Calu3 (cell line): ENCODE results near the gene CFAP97D2. TPM values are rescaled to one million over a fixed set of nuclear protein-coding genes. Genes with fewer than 3 reads are reported as not detected.
"Not testable (repeated sequence)": the region's sequence is repeated elsewhere in the genome, so short reads cannot be mapped to it uniquely, and the experiment has no call there.

Experiments
- BruUV-seq: library from RNA; stranded (reverse); fragments of 400-500 nt; replicated peaks from 2 replicates; lab custom pipeline; 2021; lab: Mats Ljungman, UMichigan
- CTCF ChIA-PET: fragments of 300-600 bp; sonication (Branson Sonifier 250); formaldehyde crosslinking; loops from one replicate; lab custom pipeline; 2022; ENCODE audit warnings: antibody characterized with exemption; lab: Charles Lee
- DNase-seq: peaks from one replicate; pipeline ENCODE4 v3.0.0; 2022
- H3K27ac Mint-ChIP-seq: one replicate; pipeline ENCODE4 v1.8.0; 2022; ENCODE audit warnings: mixed read lengths; ENCODE audit not compliant: unreplicated experiment
- H3K27me3 Mint-ChIP-seq: one replicate; pipeline ENCODE4 v1.8.0; 2022; ENCODE audit warnings: mixed read lengths; ENCODE audit not compliant: unreplicated experiment
- H3K36me3 Mint-ChIP-seq: one replicate; pipeline ENCODE4 v1.8.0; 2022; ENCODE audit warnings: mild to moderate bottlenecking, moderate library complexity, mixed read lengths; ENCODE audit not compliant: insufficient read depth, unreplicated experiment
- H3K4me1 Mint-ChIP-seq: one replicate; pipeline ENCODE4 v1.8.0; 2022; ENCODE audit warnings: mild to moderate bottlenecking, low read depth, mixed read lengths; ENCODE audit not compliant: unreplicated experiment
- H3K4me3 Mint-ChIP-seq: one replicate; pipeline ENCODE4 v1.8.0; 2022; ENCODE audit warnings: mild to moderate bottlenecking, low read depth, moderate library complexity, mixed read lengths; ENCODE audit not compliant: unreplicated experiment
- H3K9me3 Mint-ChIP-seq: one replicate; pipeline ENCODE4 v1.8.0; 2022; ENCODE audit warnings: low read depth, mixed read lengths; ENCODE audit not compliant: unreplicated experiment
- intact Hi-C: fragments of 100-400 bp; cut with micrococcal nuclease; formaldehyde crosslinking; loops from one replicate; pipeline ENCODE4 v1.10.0; 2022; ENCODE audit not compliant: unreplicated experiment
- total RNA-seq: library from RNA; stranded (reverse); gene quantifications from 2 replicates; pipeline ENCODE4 v1.2.3, GENCODE V29; 2022
- TF ChIP-seq, protein P1 (sequence below): fragments of 200-600 bp; IDR thresholded peaks from one replicate; pipeline ENCODE4 v1.8.0; 2022; ENCODE audit warnings: antibody characterized with exemption; ENCODE audit not compliant: unreplicated experiment

CFAP97D2 gene
- total RNA-seq, 1 experiment from 2014 or later = not detected

DNA sequence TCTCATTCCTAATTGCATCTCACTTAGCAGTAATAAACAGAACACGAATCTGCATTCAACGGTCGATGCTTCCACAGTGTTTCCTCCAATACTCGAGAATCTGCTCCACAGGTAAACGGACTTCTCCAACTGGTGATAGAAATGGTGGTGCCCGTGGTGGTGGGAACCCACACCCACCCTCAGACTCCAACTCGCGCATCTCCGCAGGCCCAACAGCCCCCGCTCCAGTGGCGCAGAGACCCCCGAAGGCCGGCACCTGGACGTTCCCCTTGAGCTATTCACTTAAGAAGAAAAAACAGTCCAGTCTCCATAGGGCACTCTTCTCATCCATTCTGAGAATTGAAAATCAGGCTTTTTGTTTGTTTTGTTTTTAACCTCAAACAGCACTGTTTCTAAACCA is 32.9 kb upstream of the CFAP97D2 start:
- H3K27me3 Mint-ChIP-seq = no peaks in the 10 kb centered on the region
- CTCF ChIA-PET = no interaction called here
- DNase-seq = no peak
- no TSS peak for BruUV-seq
- H3K36me3 Mint-ChIP-seq = no peaks in the 10 kb centered on the region
- no peak overlapping the region for H3K27ac Mint-ChIP-seq
- intact Hi-C loops = no loop called here
- H3K4me3 Mint-ChIP-seq = no peak overlapping the region
- H3K9me3 Mint-ChIP-seq = no peaks in the 10 kb centered on the region
- TF ChIP-seq, protein P1, sequence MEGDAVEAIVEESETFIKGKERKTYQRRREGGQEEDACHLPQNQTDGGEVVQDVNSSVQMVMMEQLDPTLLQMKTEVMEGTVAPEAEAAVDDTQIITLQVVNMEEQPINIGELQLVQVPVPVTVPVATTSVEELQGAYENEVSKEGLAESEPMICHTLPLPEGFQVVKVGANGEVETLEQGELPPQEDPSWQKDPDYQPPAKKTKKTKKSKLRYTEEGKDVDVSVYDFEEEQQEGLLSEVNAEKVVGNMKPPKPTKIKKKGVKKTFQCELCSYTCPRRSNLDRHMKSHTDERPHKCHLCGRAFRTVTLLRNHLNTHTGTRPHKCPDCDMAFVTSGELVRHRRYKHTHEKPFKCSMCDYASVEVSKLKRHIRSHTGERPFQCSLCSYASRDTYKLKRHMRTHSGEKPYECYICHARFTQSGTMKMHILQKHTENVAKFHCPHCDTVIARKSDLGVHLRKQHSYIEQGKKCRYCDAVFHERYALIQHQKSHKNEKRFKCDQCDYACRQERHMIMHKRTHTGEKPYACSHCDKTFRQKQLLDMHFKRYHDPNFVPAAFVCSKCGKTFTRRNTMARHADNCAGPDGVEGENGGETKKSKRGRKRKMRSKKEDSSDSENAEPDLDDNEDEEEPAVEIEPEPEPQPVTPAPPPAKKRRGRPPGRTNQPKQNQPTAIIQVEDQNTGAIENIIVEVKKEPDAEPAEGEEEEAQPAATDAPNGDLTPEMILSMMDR = no peak
- H3K4me1 Mint-ChIP-seq = no peaks in the 10 kb centered on the region

GRCh38 chr13:114146629-114147028 is 32.4 kb upstream of the CFAP97D2 start:
- no peaks in the 10 kb centered on the region for H3K9me3 Mint-ChIP-seq
- TF ChIP-seq, protein P1 = no peak
- CTCF ChIA-PET = no interaction called here
- intact Hi-C loops = no loop called here
- no peaks in the 10 kb centered on the region for H3K4me1 Mint-ChIP-seq
- H3K27me3 Mint-ChIP-seq = no peaks in the 10 kb centered on the region
- DNase-seq = no peak
- H3K4me3 Mint-ChIP-seq = no peak overlapping the region
- no peaks in the 10 kb centered on the region for H3K36me3 Mint-ChIP-seq
- H3K27ac Mint-ChIP-seq = no peak overlapping the region
- BruUV-seq = no TSS peak

- no TSS peak for BruUV-seq
- Mint-ChIP-seq H3K4me1 (no peaks in the 10 kb centered on the region), H3K36me3 (no peaks in the 10 kb centered on the region), H3K27me3 (no peaks in the 10 kb centered on the region), H3K9me3 (no peaks in the 10 kb centered on the region), H3K27ac (no peak overlapping the region), H3K4me3 (no peak overlapping the region)
- intact Hi-C loops = no loop called here
- TF ChIP-seq, protein P1 = no peak
- no peak for DNase-seq
- CTCF ChIA-PET = no interaction called here
These were observed 31.1 kb upstream of the CFAP97D2 start for GRCh38 chr13:114147803-114148520.

DNA sequence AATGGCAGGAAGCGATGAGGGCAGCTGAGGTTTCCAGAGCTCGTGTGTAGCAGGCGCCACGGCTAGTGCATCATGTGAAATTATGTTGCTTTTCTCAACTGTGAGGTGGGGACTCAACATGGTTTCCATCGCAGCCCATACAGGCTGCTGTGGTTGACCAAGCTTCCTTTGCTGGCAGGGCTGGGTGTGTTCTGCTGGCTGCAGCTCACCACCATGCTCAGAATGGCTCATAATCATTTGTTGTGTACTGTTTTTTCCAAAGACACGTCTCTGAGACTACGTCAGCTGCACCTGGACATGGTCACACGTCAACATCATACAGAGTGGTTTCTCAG is 30.6 kb upstream of the CFAP97D2 start:
- Mint-ChIP-seq H3K36me3 (no peaks in the 10 kb centered on the region), H3K9me3 (peaks cover 3% of the 10 kb centered on the region), H3K4me1 (no peaks in the 10 kb centered on the region), H3K27me3 (peaks cover 4% of the 10 kb centered on the region), H3K4me3 (no peak overlapping the region), H3K27ac (no peak overlapping the region)
- TF ChIP-seq, protein P1 = no peak
- CTCF ChIA-PET = no interaction called here
- DNase-seq = no peak
- BruUV-seq = no TSS peak
- intact Hi-C loops = no loop called here

DNA sequence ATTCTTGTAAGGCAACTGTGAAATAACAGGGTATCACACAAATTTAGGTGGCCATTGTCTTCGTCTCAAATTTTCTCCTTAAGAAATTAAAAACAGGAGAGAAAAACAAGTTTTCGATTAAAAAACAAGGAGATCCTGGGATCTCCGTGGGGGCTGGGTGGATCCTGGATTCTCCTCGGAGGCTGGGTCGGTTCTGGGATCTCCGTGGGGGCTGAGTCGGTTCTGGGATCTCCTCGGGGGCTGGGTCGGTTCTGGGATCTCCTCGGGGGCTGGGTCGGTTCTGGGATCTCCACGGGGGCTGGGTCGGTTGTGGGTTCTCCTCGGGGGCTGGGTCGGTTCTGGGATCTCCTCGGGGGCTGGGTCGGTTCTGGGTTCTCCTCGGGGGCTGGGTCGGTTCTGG is 30.2 kb upstream of the CFAP97D2 start:
- BruUV-seq, H3K27me3 Mint-ChIP-seq, H3K36me3 Mint-ChIP-seq, H3K4me3 Mint-ChIP-seq, DNase-seq, intact Hi-C loops, H3K9me3 Mint-ChIP-seq, CTCF ChIA-PET, H3K27ac Mint-ChIP-seq, H3K4me1 Mint-ChIP-seq: not testable (repeated sequence)
